ENCODE data around the gene ARHGAP19. TPM values are rescaled to one million over a fixed set of nuclear protein-coding genes. Genes with fewer than 3 reads are reported as not detected.

Gene ARHGAP19
- total and polyA plus RNA-seq, 9 of the 15 experiments (the other 6 are each of a cell fraction or from before 2014, with no cell fraction given) = 14.8 to 49.5 (median 26.8) TPM

DNA sequence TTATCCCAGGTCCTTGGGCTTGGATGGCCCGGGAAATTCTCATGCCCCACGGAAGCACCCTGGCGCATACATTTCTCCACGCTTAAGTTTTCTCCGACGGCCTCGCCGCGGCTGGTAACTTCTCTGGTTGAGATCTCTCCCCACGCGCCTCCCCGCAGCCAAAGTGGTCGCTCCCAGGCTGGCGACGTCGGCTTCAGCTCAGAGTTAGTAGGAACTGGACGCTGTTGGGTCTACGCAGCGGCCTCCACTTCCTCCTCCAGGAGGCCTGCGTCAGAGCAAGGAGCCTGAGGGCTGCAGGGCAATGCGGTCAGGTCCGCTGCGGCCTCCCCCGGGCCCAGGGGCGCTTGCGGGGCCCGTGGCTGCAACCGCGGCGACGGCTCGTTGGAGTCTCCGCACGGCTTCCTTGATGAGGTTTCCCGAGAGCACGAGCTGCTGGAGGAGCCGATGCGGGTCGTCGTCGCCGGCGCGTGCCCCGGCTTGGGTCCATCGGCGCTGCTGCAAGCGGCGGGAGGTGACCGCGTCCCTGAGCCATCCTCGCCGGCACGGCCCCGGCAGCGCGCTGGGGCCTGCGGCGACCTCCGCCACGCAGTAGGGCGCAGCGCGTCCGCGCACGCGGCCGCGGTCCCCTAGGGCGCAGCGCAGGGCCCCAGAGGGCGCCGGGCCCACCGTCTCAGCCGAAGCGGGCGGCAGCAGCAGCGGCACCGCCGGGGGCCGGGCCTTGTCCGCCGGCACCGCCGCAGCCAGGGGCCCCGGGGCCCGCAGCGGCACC, 41.3 kb upstream of the ARHGAP19 start (continued):
- TF ChIP-seq PRDM10 (IDR thresholded peaks at IDR 0.05; ENCODE audit: partially characterized antibody) = peak; percentile 96
- peak; percentile 12 for TF ChIP-seq TBP (optimal IDR thresholded peaks at IDR 0.05; ENCODE audit: low read depth, low read length)
- TF ChIP-seq CBX2 (IDR thresholded peaks at IDR 0.05; ENCODE audit: insufficient read depth, low read length, poor library complexity, severe bottlenecking) = no peak
- peak; percentile 43 for TF ChIP-seq TAF1 (IDR thresholded peaks at IDR 0.05; ENCODE audit: control insufficient read depth, extremely low read depth, insufficient read depth, low read length, severe bottlenecking)
- TF ChIP-seq POLR2G (IDR thresholded peaks at IDR 0.05; ENCODE audit: low read depth, low read length) = peak; percentile 29; the same call in 1 of the 2 replicates
- TF ChIP-seq, protein P1, sequence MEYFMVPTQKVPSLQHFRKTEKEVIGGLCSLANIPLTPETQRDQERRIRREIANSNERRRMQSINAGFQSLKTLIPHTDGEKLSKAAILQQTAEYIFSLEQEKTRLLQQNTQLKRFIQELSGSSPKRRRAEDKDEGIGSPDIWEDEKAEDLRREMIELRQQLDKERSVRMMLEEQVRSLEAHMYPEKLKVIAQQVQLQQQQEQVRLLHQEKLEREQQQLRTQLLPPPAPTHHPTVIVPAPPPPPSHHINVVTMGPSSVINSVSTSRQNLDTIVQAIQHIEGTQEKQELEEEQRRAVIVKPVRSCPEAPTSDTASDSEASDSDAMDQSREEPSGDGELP (CRISPR knock-in tag; IDR thresholded peaks at IDR 0.05; ENCODE audit: borderline replicate concordance) = peak; percentile 17; the same call in 1 of the 2 replicates
- TF ChIP-seq SUPT5H (IDR thresholded peaks at IDR 0.05) = no peak
- TF ChIP-seq CCNT2 (IDR thresholded peaks at IDR 0.05; ENCODE audit: borderline replicate concordance, extremely low read depth, insufficient read length, low read depth, low read length) = no peak
- TF ChIP-seq MYC (IDR thresholded peaks at IDR 0.05; ENCODE audit: low read depth, low read length) = peak; percentile 52; the same call in 1 of the 2 replicates
- TF ChIP-seq MYC (CRISPR knock-in tag; IDR thresholded peaks at IDR 0.05; ENCODE audit: borderline replicate concordance, low read depth) = no peak
- TF ChIP-seq, protein P2, sequence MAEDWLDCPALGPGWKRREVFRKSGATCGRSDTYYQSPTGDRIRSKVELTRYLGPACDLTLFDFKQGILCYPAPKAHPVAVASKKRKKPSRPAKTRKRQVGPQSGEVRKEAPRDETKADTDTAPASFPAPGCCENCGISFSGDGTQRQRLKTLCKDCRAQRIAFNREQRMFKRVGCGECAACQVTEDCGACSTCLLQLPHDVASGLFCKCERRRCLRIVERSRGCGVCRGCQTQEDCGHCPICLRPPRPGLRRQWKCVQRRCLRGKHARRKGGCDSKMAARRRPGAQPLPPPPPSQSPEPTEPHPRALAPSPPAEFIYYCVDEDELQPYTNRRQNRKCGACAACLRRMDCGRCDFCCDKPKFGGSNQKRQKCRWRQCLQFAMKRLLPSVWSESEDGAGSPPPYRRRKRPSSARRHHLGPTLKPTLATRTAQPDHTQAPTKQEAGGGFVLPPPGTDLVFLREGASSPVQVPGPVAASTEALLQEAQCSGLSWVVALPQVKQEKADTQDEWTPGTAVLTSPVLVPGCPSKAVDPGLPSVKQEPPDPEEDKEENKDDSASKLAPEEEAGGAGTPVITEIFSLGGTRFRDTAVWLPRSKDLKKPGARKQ (CRISPR knock-in tag; IDR thresholded peaks at IDR 0.05) = no peak
- TF ChIP-seq NEUROD1 (IDR thresholded peaks at IDR 0.05; ENCODE audit: borderline replicate concordance, low read depth, low read length, partially characterized antibody) = no peak

All from K562 (cell line).